Ovary (tissue), 9 donors: ENCODE results near the gene TEX29. TPM values are rescaled to one million over a fixed set of nuclear protein-coding genes. Genes with fewer than 3 reads are reported as not detected.

Experiments
- DNase-seq, 5 donors: peaks; one replicate each; pipeline ENCODE4 v3.0.0-alpha.2; 2019 to 2020
- H3K27ac ChIP-seq, 2 donors: fragments of 200-600 bp; one replicate each; pipeline versions ENCODE4 v1.5.1 to v1.8.0; 2019 to 2022
- H3K27me3 ChIP-seq: fragments of 200-600 bp; one replicate; pipeline ENCODE4 v1.8.0; 2022
- H3K36me3 ChIP-seq: fragments of 200-600 bp; sonication (generic); one replicate; pipeline ENCODE4 v1.5.1; 2019
- H3K4me1 ChIP-seq: one replicate; pipeline ENCODE4 v1.8.1; 2013; ENCODE audit warnings: mild to moderate bottlenecking, moderate library complexity; ENCODE audit not compliant: insufficient read depth
- H3K4me3 ChIP-seq: fragments of 200-600 bp; sonication (generic); one replicate; pipeline ENCODE4 v1.5.1; 2017
- H3K9me3 ChIP-seq, 2 donors: fragments of 200-600 bp in 1 of 2; sonication (generic) in 1 of 2; one replicate each; pipeline versions ENCODE4 v1.5.1 to v1.8.1; 2013 to 2019; ENCODE audit warnings: mild to moderate bottlenecking in 1 of 2, moderate library complexity in 1 of 2
- CTCF ChIP-seq, 3 donors: fragments of 450-650 bp in 2 of 3; fragments of 200-600 bp in 1 of 3; IDR thresholded peaks; one replicate each; pipeline versions ENCODE4 v1.5.1 to v1.8.0; 2016 to 2022; ENCODE audit warnings: antibody characterized with exemption in 3 of 3, mild to moderate bottlenecking in 1 of 3
- EP300 ChIP-seq: sonication (generic); formaldehyde crosslinking; IDR thresholded peaks from one replicate; pipeline ENCODE4 v1.6.1; 2017; ENCODE audit warnings: antibody characterized with exemption
- POLR2A ChIP-seq: fragments of 450-650 bp; IDR thresholded peaks from one replicate; pipeline ENCODE4 v1.6.1; 2017; ENCODE audit warnings: antibody characterized with exemption, mild to moderate bottlenecking, moderate library complexity
- WGBS, 3 donors: extraction: QIAGEN DNeasy Blood & Tissue Kit in 1 of 3; methylation state at CpG; one replicate each; pipeline versions ENCODE4 v1.1.5 to v1.1.7; 2013 to 2017; 5-methylcytosine and 5-hydroxymethylcytosine counted together
- intact Hi-C, 4 donors: fragments of 100-400 bp; cut with DNase I; formaldehyde crosslinking; loops; one replicate each; pipeline versions ENCODE4 v1.11.0 to v1.15.1; 2022 to 2023
- polyA plus RNA-seq, 2 donors: library from polyadenylated mRNA; stranded (reverse); fragments of 200-250 nt in 1 of 2; fragments of 350-450 nt in 1 of 2; fragmentation: Illumina TruSeq in 1 of 2; extraction: RNeasy Lipid Tissue Mini Kit (QIAGEN cat#74804) in 1 of 2; gene quantifications; one replicate each; pipeline ENCODE4 v1.2.3, GENCODE V29; 2013 to 2014
- total RNA-seq, 7 donors: library from RNA; depleted of rRNA in 2 of 7; stranded (reverse); fragments of >200 nt in 2 of 7; fragmentation: NEBNext Ultra II Directional in 3 of 7; extraction: Animal tissue kit (Norgen Biotek cat#: 25700) in 3 of 7; gene quantifications; one replicate each; pipeline versions ENCODE4 v1.1.0 to v1.2.4, GENCODE V29; 2016 to 2023
- donor health status: DM: no; HTN: no; CAD: no; lungs with moderate emphysema.
- donor health status: DM: no; HTN: no; CAD: no.
- donor health status: Bipolar disorder and iron deficiency.
- donor health status: DM: yes; HTN: yes; CAD: no.
- donor health status: DM: no; HTN: no; CAD: no.
- donor health status: DM: yes; HTN: yes; CAD: no.

The TEX29 gene
- total and polyA plus RNA-seq, 9 donors: 0.25 to 0.35 TPM; not detected in 7

DNA sequence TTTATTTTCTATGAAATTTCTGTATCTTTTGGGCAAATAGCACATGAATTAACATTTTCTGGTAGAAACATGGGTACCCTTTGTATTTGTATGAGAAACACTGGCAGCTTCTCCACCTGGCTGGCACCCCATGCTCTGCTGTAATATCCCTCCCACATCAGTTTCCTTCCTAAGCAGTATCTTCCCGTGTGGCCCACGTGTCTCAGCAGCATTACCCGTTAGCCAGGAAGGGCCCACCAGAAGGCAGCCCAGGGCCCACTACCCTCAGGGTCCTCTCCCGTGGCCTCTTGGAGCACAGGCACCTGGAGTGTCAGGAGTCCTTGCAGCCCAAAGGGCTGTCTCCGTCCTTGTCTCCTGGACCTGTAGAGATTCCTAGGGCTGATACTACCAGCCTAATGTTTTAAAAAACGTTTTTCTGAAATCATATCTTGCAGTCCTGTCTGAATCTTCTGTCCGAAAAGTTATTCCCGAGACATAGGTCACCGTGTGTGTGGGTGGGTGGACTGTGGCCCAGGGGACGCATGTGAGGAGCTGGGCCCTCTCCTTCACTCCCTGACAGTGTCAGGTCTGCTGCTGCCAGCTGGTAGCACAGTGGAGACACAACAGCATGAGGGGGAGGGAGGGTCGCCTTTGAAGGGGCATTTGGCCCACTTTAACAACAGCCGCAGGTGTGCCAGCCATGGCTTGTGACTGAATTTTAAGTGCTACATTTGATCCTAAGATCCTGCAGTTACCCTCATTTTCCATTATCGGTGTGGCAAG lies 22.0 kb upstream of the TEX29 start:
- Histone ChIP-seq H3K27me3 (no peaks in the 10 kb centered on the region), H3K36me3 (no peaks in the 10 kb centered on the region), H3K27ac (no peak overlapping the region), H3K9me3 (no peaks in the 10 kb centered on the region), H3K4me1 (no peaks in the 10 kb centered on the region), H3K4me3 (no peak overlapping the region)
- DNase-seq: no peak
- TF ChIP-seq CTCF (IDR thresholded peaks at IDR 0.05) (no peak), POLR2A (no peak), EP300 (no peak)
- WGBS, 3 donors: 82 to 88% (median 85%) methylated on average over 13 of the region's 13 CpGs
- intact Hi-C loops: no loop called here

- Histone ChIP-seq H3K4me1 (no peaks in the 10 kb centered on the region), H3K27ac (no peak overlapping the region), H3K27me3 (no peaks in the 10 kb centered on the region), H3K9me3 (no peaks in the 10 kb centered on the region), H3K4me3 (no peak overlapping the region), H3K36me3 (no peaks in the 10 kb centered on the region)
- no peak for TF ChIP-seq POLR2A
- no peak for TF ChIP-seq EP300
- no peak for TF ChIP-seq CTCF (IDR thresholded peaks at IDR 0.05)
- DNase-seq: peak in 1 of 5 donors; percentile 8
- intact Hi-C loops: no loop called here
- 94 to 97% (median 94%) methylated on average over 22 of the region's 22 CpGs for WGBS, 3 donors
Observed at GRCh38 chr13:111302045-111302726, 18.3 kb upstream of the TEX29 start.

DNA sequence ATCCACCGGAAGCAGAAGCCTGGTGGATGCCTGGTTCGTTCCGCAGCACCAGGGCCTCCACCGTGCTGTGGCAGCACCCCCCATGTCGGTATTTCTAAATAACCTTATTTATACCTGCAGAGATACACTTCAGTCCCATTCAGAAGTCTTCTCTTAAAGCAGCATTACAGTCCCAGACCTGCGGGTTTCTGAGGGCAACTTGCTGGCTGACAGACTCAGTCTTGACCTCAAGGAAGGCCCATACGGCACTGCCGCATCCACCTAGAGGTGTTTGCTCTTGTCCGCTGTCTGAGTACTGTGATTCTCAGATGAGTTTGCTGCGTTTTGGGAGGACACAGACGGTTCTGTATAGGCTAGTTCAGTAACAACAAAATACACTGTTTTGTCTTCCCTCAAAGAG lies 16.9 kb upstream of the TEX29 start:
- intact Hi-C loops: no loop called here
- H3K4me1 ChIP-seq: no peaks in the 10 kb centered on the region
- no peaks in the 10 kb centered on the region for H3K9me3 ChIP-seq
- no peak overlapping the region for H3K27ac ChIP-seq
- H3K4me3 ChIP-seq: no peak overlapping the region
- no peaks in the 10 kb centered on the region for H3K27me3 ChIP-seq
- no peak for DNase-seq
- WGBS, 3 donors: 81 to 89% (median 87%) methylated on average over 11 of the region's 11 CpGs
- H3K36me3 ChIP-seq: no peaks in the 10 kb centered on the region
- TF ChIP-seq EP300 (no peak), POLR2A (no peak), CTCF (IDR thresholded peaks at IDR 0.05) (no peak)

- DNase-seq: peak in 1 of 5 donors; percentile 9
- H3K4me3 ChIP-seq: no peak overlapping the region
- intact Hi-C loops: no loop called here
- H3K9me3 ChIP-seq: no peaks in the 10 kb centered on the region
- WGBS, 3 donors: 89 to 94% (median 92%) methylated on average over 15 of the region's 15 CpGs
- no peaks in the 10 kb centered on the region for H3K36me3 ChIP-seq
- TF ChIP-seq CTCF (IDR thresholded peaks at IDR 0.05): no peak
- TF ChIP-seq POLR2A: no peak
- TF ChIP-seq EP300: no peak
- no peak overlapping the region for H3K27ac ChIP-seq
- no peaks in the 10 kb centered on the region for H3K4me1 ChIP-seq
- H3K27me3 ChIP-seq: no peaks in the 10 kb centered on the region
Observed at GRCh38 chr13:111304041-111304544, 16.3 kb upstream of the TEX29 start.
